HCEC 1CT (cell line): ENCODE data around the gene MS4A15.
"Not testable (repeated sequence)": the region's sequence is repeated elsewhere in the genome, so short reads cannot be mapped to it uniquely, and the experiment has no call there.

Experiments used
- DNase-seq: peaks from one replicate; pipeline ENCODE4 v3.0.0-alpha.2; 2017

The MS4A15 gene

DNA sequence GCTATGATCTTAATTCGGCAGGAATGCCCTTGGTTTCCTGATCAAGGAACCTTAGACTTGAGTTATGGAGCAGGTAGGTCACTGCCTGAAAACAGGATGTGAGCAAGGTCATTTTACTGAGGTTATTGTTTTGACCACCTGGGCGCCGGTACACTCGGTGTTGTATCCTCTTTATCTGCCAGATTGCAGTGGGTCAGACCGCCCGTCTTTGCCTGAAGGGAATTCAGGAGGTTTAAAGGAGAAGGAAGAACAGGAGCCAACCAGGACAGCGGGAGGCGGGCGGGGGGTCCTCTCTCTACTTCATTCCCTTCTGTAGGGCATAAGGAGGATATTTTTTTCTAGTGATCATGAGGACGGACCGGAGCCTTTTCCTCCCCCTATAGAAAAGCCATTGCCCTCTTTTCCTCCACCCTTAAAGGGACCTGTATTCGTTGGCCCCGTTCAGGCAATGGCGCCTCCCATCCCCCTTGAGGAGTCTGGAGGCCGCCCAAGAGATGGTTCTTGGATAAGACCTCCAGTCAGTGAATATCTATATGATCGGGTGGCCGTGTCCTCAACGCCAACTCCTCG is 649 bp downstream of the MS4A15 start:
- no peak for DNase-seq

DNA sequence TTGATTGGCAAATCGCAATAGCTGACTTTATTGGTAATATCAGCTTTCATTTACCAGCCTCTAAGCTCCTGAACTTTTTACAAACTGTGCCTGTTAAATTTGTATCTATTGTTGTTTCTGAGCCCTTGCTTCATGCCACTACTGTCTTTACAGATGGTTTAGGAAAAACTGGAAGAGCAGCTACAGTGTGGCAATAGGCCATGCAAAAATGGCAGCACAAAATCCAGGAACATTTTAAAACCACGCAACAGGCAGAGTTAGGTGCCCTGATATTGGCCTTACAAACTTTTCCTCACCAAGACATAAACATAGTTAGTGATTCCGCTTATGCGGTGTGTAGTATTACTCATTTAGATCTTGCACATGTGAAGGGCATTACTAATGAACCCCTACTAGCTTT is 2.0 kb downstream of the MS4A15 start:
- not testable (repeated sequence) for DNase-seq

DNA sequence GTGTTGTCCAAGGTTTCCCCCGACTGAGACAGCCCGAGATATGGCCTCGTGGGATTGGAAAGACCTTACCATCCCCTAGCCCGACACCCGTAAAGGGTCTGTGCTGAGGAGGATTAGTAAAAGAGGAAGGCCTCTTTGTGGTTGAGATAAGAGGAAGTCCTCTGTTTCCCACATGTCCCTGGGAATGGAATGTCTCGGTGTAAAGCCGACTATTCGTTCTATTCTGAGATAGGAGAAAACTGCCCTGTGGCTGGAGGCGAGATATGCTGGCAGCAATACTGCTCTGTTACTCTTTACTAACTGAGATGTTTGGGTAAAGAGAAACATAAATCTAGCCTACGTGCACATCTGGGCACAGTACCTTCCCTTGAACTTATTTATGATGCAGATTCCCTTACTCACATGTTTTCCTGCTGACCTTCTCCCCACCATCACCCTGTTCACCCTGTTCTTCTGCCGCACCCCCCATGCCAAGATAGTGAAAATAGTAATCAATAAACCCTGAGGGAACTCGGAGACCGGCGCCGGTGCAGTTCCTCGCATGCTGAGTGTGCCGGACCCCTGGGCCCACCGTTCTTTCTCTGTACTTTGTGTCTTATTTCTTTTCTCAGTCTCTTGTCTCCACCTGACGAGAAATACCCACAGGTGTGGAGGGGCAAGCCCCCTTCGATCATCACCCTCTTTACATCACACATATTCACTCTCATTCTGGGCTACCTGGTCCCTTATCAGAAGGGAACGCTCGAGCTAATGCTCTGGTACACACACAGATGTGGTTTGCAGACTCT is 3.0 kb downstream of the MS4A15 start:
- not testable (repeated sequence) for DNase-seq

DNA sequence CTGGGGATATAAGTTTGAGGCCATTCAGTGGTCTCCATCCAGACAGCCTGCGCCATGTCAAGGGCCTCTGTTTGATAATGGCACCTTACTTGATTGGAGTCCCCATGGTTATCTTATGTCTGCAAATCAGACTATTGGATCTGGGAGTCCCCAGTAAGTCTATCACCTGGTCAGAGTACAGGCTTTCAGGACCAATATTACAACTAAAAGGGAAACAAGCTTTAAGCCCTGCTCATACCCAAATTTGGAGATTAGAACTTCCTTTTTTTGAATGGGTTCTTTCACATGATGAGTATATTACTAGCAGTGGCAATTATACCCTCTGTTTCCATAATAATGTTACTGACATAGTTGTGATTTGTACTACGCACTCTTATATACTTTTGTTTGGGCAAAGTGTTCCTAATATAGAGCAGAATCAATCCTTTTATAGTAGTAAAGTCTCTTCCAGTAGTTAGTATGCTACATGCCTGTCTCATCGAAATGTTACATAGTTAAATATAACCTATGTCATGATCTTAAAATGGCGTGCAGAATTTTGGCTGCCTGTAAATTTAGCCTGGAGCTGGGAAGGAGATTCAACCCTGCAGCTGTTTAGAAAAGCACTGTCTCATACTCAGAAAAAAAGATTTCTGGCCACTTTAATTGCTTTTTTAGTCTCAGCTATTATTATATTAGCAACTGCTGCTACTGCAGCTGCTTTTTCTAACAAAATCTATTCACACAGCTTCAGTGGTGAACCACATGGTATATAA is 4.9 kb downstream of the MS4A15 start:
- no peak for DNase-seq

DNA sequence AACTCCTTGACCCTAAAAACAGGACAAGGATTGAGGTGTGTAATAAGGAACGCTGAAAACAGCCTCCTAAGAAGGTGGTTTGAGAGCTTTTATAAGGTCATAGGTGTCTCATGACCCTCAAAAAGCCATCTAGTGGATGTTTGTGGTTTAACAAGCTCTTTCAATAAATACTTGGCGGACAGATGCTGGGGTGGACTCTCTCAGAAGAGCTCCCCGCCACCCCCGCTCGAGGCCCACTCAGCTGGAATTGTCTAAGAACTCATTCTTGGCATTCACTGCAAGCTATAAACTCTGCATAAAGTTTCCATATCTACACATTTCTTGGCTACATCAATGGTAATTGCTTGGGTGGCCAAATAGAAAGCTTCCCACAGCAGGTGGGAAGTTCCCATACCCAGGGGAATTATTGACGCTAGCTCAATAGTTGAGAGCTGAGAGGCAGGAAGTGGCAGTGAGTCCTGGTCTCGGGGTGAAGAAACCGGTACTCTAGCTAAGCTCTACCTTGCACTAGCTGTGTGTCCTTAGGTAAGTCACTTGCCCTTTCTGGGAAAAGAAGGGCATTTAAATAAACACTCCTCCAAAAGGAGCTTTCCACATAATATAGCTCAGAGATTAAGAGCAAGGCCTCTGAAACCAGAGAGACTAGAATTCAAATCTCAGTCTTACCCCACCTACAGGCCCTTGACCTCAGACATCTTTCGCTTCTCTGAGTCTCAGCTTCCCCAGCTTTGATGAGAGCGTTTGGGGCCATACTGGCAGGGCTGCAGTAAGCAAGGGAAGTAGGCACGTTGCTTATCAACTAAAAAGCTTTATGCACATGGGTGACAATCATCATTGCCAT is 6.4 kb downstream of the MS4A15 start:
- DNase-seq: no peak

DNA sequence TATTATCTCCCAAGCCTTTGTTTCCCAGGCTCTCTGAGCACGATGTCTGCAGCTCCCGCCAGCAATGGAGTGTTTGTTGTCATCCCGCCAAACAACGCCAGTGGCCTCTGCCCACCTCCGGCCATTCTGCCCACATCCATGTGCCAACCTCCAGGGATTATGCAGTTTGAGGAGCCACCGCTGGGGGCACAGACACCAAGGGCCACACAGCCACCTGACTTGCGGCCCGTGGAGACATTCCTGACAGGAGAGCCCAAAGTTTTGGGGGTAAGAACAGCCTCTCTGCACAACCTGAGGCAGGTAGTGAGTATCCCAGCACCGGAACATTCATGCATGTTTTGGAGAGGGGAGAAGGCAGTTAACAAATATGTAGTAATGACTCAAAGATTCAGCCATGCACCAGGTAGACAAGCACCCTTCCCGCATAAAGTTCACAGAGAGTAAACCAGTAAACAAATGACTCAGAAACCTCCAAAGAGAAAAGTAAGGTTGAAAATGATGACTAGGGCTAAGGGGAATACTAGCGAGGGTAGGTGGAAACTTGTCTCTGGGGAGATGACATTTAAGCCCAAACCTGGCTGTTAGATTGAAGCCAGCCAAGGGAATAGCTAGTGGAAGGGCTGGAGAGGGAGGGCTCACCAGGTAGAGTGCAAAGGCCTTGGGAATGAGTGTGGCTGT is 7.2 kb downstream of the MS4A15 start:
- no peak for DNase-seq

DNA sequence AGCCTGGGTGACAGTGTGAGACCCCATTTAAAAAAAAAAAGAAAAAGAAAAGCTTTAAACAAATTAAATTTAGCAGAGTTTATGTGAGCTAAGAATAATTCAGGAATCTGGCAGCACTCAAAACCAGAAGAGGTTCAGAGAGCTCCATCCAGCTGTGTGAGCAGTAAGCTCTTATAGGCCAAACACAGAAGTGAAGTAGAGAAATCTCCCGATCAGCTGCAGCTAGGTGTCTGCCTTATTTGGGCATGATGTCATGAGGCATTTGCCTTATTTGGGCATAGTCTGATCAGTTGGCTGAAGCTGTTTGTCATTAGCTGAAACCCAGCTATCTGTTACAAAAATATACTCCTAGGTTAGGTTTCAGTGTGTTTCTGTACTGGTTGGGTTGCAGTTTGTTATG is 8.2 kb downstream of the MS4A15 start:
- DNase-seq: no peak

GRCh38 chr11:60765355-60765754 is 8.7 kb downstream of the MS4A15 start:
- no peak for DNase-seq

GRCh38 chr11:60766547-60766946 is 9.9 kb downstream of the MS4A15 start:
- no peak for DNase-seq

GRCh38 chr11:60767388-60767811 is 10.7 kb downstream of the MS4A15 start:
- DNase-seq: no peak

DNA sequence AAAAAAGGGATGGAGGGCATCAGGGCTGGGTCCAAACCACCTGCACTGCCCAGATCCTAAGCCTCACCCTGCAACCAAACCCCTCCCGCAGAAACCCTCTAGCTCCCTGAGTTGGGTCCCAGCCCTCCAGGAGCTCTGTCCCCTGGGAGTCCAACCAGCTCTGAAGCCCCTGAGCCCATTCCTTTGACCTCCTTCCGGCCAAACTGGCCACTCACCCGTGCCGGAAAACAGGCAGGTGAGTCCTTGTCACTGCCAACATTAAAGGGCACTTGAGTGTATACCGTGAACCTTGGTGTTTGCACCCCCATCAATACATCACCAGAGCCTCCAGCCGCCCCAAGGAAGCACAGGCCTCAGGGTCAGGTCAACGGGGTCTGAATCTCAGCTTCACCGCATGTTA is 11.5 kb downstream of the MS4A15 start:
- DNase-seq: no peak

DNA sequence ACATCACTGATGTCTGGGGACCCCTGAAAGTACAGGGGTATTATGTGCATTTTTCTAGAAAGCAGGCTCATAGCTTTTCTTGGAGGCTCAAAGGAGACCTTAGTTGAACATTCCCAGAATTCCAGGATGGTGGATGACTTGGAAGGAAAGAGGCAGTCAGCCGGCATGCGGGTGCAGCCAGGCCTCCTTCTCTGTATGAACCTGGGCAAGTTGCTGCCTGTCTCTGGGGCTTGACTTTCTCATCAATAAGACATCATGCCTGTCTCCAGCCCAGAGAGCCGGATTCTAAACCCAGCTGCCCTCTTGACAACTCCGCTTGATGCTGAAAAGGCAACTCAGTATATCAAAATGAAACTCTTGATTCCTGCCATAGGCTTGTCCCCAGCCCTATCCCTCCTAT is 12.6 kb downstream of the MS4A15 start:
- DNase-seq: no peak

DNA sequence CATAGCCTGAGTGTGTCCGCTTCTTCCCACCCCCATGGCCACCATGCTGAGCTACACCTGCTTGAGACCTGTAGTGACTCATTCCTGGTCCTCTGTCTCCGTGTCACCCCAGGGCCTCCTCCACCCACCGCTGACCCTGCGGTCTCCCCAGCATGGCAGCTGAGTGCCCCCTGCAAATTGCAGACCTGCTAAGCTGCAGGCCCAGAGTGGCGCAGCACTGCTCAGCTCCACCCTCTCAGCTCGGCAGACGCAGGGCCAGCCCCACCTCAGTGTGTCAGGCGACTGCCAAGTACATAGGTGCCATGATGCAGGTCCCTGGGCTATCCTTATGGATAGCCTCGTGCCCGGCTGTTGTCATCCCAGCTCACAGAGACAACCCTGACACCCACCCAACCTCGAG is 13.1 kb downstream of the MS4A15 start:
- DNase-seq: no peak

DNA sequence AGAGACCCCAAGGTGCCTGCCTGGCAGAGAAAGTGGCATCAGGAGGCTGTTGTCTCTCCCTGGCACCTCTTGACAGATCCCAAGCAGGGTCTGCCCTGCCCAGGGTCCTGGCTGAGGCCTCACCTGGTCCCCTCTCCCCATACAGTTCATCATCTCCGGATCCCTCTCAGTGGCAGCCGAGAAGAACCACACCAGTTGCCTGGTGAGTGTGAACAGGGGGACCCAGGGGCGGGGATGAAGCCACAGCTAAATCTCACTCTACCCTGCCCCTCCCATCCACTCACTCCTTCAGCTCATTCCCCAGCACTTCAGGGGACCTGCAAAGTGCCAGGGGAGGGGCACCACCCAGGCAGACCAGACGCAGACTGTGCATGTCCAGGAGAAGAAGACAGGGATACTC is 14.5 kb downstream of the MS4A15 start:
- DNase-seq: no peak

GRCh38 chr11:60771879-60772525 is 15.3 kb downstream of the MS4A15 start:
- DNase-seq: no peak

DNA sequence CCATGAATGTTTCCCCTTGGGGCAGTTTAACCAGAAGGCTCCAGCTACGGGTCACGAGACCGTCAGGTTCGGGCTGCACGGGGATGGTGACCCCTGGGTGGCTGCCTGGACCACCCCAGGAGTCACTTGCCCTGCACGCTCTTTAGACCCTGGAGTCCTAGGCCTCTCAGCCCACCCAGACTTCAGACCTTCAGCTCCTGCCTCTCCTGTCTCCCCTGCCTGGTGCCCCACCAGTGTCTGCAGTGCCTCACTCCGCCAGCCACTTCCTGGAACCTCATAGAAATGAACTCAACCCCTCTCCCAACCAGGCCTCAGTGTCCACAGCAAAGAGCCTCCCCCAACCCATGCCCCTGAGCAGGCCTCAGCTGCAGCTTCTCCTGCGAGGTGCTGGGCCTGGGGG is 16.0 kb downstream of the MS4A15 start:
- DNase-seq: no peak

GRCh38 chr11:60774726-60775125 is 18.1 kb downstream of the MS4A15 start:
- DNase-seq: no peak

GRCh38 chr11:60775420-60775961 is 18.8 kb downstream of the MS4A15 start:
- peak; percentile 73 for DNase-seq

- no peak for DNase-seq
Observed at GRCh38 chr11:60776167-60776566, 19.5 kb downstream of the MS4A15 start.

DNA sequence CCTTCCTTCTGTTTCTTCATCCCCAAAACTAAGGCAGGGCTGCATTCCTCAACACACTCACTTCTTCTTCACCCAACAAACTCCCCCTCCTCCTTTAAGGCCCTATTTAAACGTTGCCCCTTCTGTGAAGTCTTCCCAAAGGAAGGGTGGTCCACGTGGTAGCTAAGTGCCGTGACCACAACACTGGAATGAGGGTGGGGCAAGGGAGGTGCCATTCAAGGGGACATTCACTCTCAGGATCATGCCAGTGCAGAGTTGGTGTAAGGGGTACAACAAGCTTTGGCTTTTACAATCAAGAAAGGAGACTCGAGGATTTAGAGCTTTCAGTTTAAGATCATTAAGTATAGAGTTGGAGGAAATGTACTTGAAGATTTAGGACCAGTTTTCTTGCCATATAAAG is 20.4 kb downstream of the MS4A15 start:
- no peak for DNase-seq

- peak; percentile 66 for DNase-seq
Observed at GRCh38 chr11:60777572-60777971, 20.9 kb downstream of the MS4A15 start.

DNA sequence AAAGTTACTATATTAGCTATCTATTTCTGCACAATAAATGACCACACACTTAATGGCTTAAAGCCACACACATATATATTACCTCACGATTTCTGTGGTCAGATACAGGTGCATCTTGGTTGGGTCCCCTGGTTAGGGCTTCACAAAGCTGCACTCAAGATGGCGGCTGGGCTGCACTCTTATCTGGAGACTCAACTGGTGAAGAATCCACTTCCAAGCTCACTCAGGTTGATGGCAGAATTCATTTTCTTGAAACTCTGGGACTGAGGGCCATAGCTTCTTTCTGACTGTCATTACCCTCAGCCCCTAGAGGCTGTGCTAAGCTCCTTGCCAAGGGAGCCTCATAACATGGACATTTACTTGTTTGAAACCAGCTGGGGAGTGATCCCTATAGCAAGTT is 23.4 kb downstream of the MS4A15 start:
- no peak for DNase-seq
